K562 (cell line): ENCODE measurements around the gene CYP11A1. TPM values are rescaled to one million over a fixed set of nuclear protein-coding genes. Genes with fewer than 3 reads are reported as not detected.

Source experiments
- GTF2A2 ChIP-seq: IDR thresholded peaks from 2 replicates; pipeline ENCODE4 v1.6.1; 2016; ENCODE audit warnings: mild to moderate bottlenecking, missing genetic modification characterization, missing compliant biosample characterization
- HMGN3 ChIP-seq: IDR thresholded peaks from 2 replicates; pipeline ENCODE4 v1.6.1; 2011; ENCODE audit warnings: borderline replicate concordance, low read depth, mild to moderate bottlenecking, mixed read lengths, low read length; ENCODE audit not compliant: insufficient read length; ENCODE audit errors: extremely low read depth
- POU5F1 ChIP-seq: fragments of 150-350 bp; IDR thresholded peaks from 2 replicates; pipeline ENCODE4 v1.6.1; 2014; ENCODE audit warnings: borderline replicate concordance, low read length, low read depth, mild to moderate bottlenecking; ENCODE audit not compliant: partially characterized antibody
- PYGO2 ChIP-seq: fragments of 450-650 bp; IDR thresholded peaks from 2 replicates; pipeline ENCODE4 v1.6.1; 2016; ENCODE audit warnings: mild to moderate bottlenecking, missing genetic modification characterization, moderate library complexity, missing compliant biosample characterization
- RFX1 ChIP-seq: fragments of 450-650 bp; IDR thresholded peaks from 2 replicates; pipeline ENCODE4 v1.6.1; 2016; ENCODE audit warnings: mild to moderate bottlenecking, moderate library complexity
- polyA plus RNA-seq, 8 experiments: library from polyadenylated mRNA; depleted of rRNA in 4 of 8; stranded (reverse) in 5 of 8; unstranded in 3 of 8; fragments of >200 nt; fragmentation: Nextera tagmentation in 2 of 8; fragmentation: Illumina TruSeq in 1 of 8; extraction: Ambion mirVana in 2 of 8; extraction: Trizol in 1 of 8; gene quantifications; 2 replicates each; pipeline versions ENCODE4 v1.2.1 to v1.2.3, GENCODE V29; 2011 to 2014; ENCODE audit warnings: inconsistent platforms in 1 of 8, missing spikeins in 1 of 8
- total RNA-seq, 7 experiments: library from RNA; depleted of rRNA in 6 of 7; stranded (reverse); fragments of >200 nt in 6 of 7; fragmentation: Illumina TruSeq in 2 of 7; extraction: Trizol in 2 of 7; gene quantifications; 2 replicates each; pipeline versions ENCODE4 v1.2.1 to v1.2.3, GENCODE V29; 2011 to 2021; ENCODE audit warnings: low replicate concordance in 1 of 7
- TF ChIP-seq, protein P1 (sequence below): fragments of 450-650 bp; IDR thresholded peaks from 2 replicates; pipeline ENCODE4 v1.6.1; 2017; ENCODE audit warnings: antibody characterized with exemption, mild to moderate bottlenecking
- TF ChIP-seq, protein P2 (sequence below): fragments of 250-450 bp; sonication (Bioruptor Pico); IDR thresholded peaks from 2 replicates; pipeline ENCODE4 v1.8.0; 2022; ENCODE audit warnings: inconsistent platforms
- TF ChIP-seq, protein P3 (sequence below): sonication (generic); IDR thresholded peaks from 2 replicates; pipeline ENCODE4 v1.6.1; 2016

Gene CYP11A1
- total and polyA plus RNA-seq, 9 of the 15 experiments (the other 6 are each of a cell fraction or from before 2014, with no cell fraction given) = 0.06 to 0.24 (median 0.10) TPM; not detected in 4

DNA sequence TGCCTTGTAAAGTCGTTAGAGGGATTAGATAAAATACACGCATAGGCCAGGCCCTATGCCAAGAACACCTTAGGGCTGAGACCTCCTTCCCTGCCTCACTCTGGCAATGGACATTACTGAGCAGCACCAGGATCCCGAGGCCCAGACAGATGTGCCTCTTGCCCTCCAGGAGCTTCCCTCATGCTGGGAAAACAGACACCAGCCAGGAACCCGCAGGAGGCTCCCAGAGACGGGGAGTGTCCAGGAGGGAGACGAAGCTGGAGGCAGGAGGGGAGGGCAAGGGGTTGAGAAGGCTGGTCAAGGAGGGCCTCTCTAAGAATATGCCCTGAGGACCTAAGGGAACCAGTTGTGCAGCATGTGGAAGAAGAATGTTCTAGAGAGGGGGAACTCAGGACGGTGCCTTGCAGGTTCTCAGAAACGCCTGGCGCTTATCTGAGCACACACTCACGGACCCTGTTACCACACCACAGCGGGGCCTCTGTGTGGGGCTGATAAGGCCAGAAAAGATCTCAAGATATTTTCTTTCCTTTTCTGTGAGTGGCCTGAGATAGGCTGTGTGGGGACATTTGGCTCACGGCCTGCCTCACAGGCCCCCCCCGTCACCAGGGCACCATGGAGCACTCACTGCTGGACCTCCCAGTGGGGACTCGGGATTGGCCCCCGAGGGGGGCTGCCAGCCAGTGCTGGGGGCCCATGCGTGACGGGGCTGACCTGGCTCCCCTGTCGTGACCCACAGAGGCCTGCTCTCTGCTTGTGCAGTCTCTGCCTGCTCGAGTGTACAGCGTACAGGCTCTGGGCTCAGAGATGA is 22.0 kb upstream of the CYP11A1 start (continued):
- TF ChIP-seq PYGO2 (tag) = peak; percentile 96
- TF ChIP-seq, protein P1, sequence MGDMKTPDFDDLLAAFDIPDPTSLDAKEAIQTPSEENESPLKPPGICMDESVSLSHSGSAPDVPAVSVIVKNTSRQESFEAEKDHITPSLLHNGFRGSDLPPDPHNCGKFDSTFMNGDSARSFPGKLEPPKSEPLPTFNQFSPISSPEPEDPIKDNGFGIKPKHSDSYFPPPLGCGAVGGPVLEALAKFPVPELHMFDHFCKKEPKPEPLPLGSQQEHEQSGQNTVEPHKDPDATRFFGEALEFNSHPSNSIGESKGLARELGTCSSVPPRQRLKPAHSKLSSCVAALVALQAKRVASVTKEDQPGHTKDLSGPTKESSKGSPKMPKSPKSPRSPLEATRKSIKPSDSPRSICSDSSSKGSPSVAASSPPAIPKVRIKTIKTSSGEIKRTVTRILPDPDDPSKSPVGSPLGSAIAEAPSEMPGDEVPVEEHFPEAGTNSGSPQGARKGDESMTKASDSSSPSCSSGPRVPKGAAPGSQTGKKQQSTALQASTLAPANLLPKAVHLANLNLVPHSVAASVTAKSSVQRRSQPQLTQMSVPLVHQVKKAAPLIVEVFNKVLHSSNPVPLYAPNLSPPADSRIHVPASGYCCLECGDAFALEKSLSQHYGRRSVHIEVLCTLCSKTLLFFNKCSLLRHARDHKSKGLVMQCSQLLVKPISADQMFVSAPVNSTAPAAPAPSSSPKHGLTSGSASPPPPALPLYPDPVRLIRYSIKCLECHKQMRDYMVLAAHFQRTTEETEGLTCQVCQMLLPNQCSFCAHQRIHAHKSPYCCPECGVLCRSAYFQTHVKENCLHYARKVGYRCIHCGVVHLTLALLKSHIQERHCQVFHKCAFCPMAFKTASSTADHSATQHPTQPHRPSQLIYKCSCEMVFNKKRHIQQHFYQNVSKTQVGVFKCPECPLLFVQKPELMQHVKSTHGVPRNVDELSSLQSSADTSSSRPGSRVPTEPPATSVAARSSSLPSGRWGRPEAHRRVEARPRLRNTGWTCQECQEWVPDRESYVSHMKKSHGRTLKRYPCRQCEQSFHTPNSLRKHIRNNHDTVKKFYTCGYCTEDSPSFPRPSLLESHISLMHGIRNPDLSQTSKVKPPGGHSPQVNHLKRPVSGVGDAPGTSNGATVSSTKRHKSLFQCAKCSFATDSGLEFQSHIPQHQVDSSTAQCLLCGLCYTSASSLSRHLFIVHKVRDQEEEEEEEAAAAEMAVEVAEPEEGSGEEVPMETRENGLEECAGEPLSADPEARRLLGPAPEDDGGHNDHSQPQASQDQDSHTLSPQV = peak; percentile 99
- no peak for TF ChIP-seq POU5F1
- TF ChIP-seq, protein P2, sequence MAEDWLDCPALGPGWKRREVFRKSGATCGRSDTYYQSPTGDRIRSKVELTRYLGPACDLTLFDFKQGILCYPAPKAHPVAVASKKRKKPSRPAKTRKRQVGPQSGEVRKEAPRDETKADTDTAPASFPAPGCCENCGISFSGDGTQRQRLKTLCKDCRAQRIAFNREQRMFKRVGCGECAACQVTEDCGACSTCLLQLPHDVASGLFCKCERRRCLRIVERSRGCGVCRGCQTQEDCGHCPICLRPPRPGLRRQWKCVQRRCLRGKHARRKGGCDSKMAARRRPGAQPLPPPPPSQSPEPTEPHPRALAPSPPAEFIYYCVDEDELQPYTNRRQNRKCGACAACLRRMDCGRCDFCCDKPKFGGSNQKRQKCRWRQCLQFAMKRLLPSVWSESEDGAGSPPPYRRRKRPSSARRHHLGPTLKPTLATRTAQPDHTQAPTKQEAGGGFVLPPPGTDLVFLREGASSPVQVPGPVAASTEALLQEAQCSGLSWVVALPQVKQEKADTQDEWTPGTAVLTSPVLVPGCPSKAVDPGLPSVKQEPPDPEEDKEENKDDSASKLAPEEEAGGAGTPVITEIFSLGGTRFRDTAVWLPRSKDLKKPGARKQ (CRISPR knock-in tag) = no peak
- no peak for TF ChIP-seq GTF2A2 (tag)
- TF ChIP-seq RFX1 = no peak; the same call in 1 of the 2 replicates
- TF ChIP-seq, protein P3, sequence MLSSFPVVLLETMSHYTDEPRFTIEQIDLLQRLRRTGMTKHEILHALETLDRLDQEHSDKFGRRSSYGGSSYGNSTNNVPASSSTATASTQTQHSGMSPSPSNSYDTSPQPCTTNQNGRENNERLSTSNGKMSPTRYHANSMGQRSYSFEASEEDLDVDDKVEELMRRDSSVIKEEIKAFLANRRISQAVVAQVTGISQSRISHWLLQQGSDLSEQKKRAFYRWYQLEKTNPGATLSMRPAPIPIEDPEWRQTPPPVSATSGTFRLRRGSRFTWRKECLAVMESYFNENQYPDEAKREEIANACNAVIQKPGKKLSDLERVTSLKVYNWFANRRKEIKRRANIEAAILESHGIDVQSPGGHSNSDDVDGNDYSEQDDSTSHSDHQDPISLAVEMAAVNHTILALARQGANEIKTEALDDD = no peak
- TF ChIP-seq HMGN3 = peak; percentile 99
